Measurements from ENCODE around the gene OTUB1. TPM values are rescaled to one million over a fixed set of nuclear protein-coding genes. Genes with fewer than 3 reads are reported as not detected.

The OTUB1 gene
- total RNA-seq, 1 donor from 2014 or later = 51.3 TPM

GRCh38 chr11:63986932-63987513 is 785 bp downstream of the OTUB1 start:
- H3K27me3 ChIP-seq = no peaks in the 10 kb centered on the region
- peak overlapping the region; percentile 98 for H3K4me2 ChIP-seq
- Mint-ChIP-seq H3K27ac (peak overlapping the region; percentile 69), H3K9me3 (no peaks in the 10 kb centered on the region), H3K4me1 (peaks cover 29% of the 10 kb centered on the region), H3K4me3 (peak overlapping the region; percentile 89), H3K36me3 (peaks cover 20% of the 10 kb centered on the region), H3K27me3 (ENCODE audit: insufficient read depth, low read depth) (peaks cover 18% of the 10 kb centered on the region)
- H3K9ac ChIP-seq = peak overlapping the region; percentile 86
- H3K79me2 ChIP-seq (ENCODE audit: low read depth) = peaks cover 72% of the 10 kb centered on the region
- peaks cover 44% of the 10 kb centered on the region for H4K20me1 ChIP-seq (ENCODE audit: low read depth)
- H3K9me3 ChIP-seq (ENCODE audit: low read depth) = no peaks in the 10 kb centered on the region
- H3K4me1 ChIP-seq = peaks cover 16% of the 10 kb centered on the region
- peak overlapping the region; percentile 85 for H3K4me3 ChIP-seq
- DNase-seq (ENCODE audit: low spot score) = no peak
- TF ChIP-seq EZH2phosphoT487 (IDR thresholded peaks at IDR 0.05) (no peak), CTCF (IDR thresholded peaks at IDR 0.05) (no peak), EZH2 (IDR thresholded peaks at IDR 0.05) (no peak)
- H3K36me3 ChIP-seq = no peaks in the 10 kb centered on the region
- no peak overlapping the region for H2AFZ ChIP-seq (replicated peaks)
- peaks cover 34% of the 10 kb centered on the region for H3F3A ChIP-seq (ENCODE audit: low read depth)
- peak overlapping the region; percentile 98 for H3K27ac ChIP-seq

GRCh38 chr11:63991558-63991957 is 5.3 kb downstream of the OTUB1 start:
- TF ChIP-seq EZH2 (IDR thresholded peaks at IDR 0.05) = no peak
- no peak for TF ChIP-seq CTCF (IDR thresholded peaks at IDR 0.05)
- TF ChIP-seq EZH2phosphoT487 (IDR thresholded peaks at IDR 0.05) = no peak
- Histone ChIP-seq H3K27me3 (no peaks in the 10 kb centered on the region), H3K36me3 (no peaks in the 10 kb centered on the region), H3K27ac (no peak overlapping the region), H3F3A (ENCODE audit: low read depth) (peaks cover 15% of the 10 kb centered on the region), H3K79me2 (ENCODE audit: low read depth) (peaks cover 59% of the 10 kb centered on the region), H4K20me1 (ENCODE audit: low read depth) (peaks cover 82% of the 10 kb centered on the region), H3K4me2 (no peak overlapping the region), H3K4me1 (peaks cover 9% of the 10 kb centered on the region), H3K9ac (no peak overlapping the region), H3K4me3 (no peak overlapping the region), H3K9me3 (ENCODE audit: low read depth) (no peaks in the 10 kb centered on the region), H2AFZ (replicated peaks) (no peak overlapping the region)
- Mint-ChIP-seq H3K9me3 (no peaks in the 10 kb centered on the region), H3K4me3 (no peak overlapping the region), H3K27me3 (ENCODE audit: insufficient read depth, low read depth) (peaks cover 16% of the 10 kb centered on the region), H3K27ac (no peak overlapping the region), H3K36me3 (peaks cover 36% of the 10 kb centered on the region), H3K4me1 (peaks cover 19% of the 10 kb centered on the region)
- DNase-seq (ENCODE audit: low spot score) = no peak

GRCh38 chr11:63993100-63993499 is 6.9 kb downstream of the OTUB1 start:
- H4K20me1 ChIP-seq (ENCODE audit: low read depth) = peaks cover 82% of the 10 kb centered on the region
- H3K27me3 Mint-ChIP-seq (ENCODE audit: insufficient read depth, low read depth) = peaks cover 10% of the 10 kb centered on the region
- no peaks in the 10 kb centered on the region for H3K9me3 Mint-ChIP-seq
- H3K4me1 Mint-ChIP-seq = peaks cover 10% of the 10 kb centered on the region
- H3K27ac Mint-ChIP-seq = no peak overlapping the region
- peaks cover 10% of the 10 kb centered on the region for H3F3A ChIP-seq (ENCODE audit: low read depth)
- no peaks in the 10 kb centered on the region for H3K27me3 ChIP-seq
- no peak overlapping the region for H3K9ac ChIP-seq
- peaks cover 41% of the 10 kb centered on the region for H3K36me3 Mint-ChIP-seq
- H3K79me2 ChIP-seq (ENCODE audit: low read depth) = peaks cover 44% of the 10 kb centered on the region
- H3K9me3 ChIP-seq (ENCODE audit: low read depth) = no peaks in the 10 kb centered on the region
- H3K36me3 ChIP-seq = no peaks in the 10 kb centered on the region
- H3K4me2 ChIP-seq = no peak overlapping the region
- peaks cover 2% of the 10 kb centered on the region for H3K4me1 ChIP-seq
- H3K4me3 ChIP-seq = no peak overlapping the region
- no peak overlapping the region for H2AFZ ChIP-seq (replicated peaks)
- no peak overlapping the region for H3K27ac ChIP-seq
- H3K4me3 Mint-ChIP-seq = no peak overlapping the region
- TF ChIP-seq CTCF (IDR thresholded peaks at IDR 0.05) = no peak
- TF ChIP-seq EZH2 (IDR thresholded peaks at IDR 0.05) = no peak
- no peak for TF ChIP-seq EZH2phosphoT487 (IDR thresholded peaks at IDR 0.05)
- no peak for DNase-seq (ENCODE audit: low spot score)
